ENCODE results near the gene TAS2R31. TPM values are rescaled to one million over a fixed set of nuclear protein-coding genes. Genes with fewer than 3 reads are reported as not detected.

Gene TAS2R31, protein sequence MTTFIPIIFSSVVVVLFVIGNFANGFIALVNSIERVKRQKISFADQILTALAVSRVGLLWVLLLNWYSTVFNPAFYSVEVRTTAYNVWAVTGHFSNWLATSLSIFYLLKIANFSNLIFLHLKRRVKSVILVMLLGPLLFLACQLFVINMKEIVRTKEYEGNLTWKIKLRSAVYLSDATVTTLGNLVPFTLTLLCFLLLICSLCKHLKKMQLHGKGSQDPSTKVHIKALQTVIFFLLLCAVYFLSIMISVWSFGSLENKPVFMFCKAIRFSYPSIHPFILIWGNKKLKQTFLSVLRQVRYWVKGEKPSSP
- total RNA-seq: 6.4 and 10.9 TPM in 2 replicates

DNA sequence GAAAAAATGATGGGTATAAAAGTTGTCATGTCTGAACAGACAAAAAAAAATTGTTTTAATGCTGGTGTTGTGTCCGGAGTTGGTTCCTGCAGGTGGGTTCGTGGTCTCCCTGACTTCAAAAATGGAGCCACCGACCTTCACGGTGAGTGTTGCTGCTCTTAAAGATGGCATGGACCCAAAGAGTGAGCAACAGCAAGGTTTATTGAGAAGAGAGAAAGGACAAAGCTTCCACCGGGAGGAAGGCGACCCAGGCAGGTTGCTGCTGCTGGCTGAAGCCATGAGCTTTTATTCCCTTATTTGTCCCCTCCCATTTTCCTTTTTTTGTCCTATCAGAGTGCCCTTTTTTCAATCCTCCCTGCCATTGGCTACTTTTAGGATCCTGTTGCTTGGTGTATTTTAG lies at the start of gene TAS2R31:
Gene TAS2R31, minus strand, starts transcription at position 101 of the 400 bp plus-strand sequence. Its CDS starts 72 bp downstream, at position 29.

DNA sequence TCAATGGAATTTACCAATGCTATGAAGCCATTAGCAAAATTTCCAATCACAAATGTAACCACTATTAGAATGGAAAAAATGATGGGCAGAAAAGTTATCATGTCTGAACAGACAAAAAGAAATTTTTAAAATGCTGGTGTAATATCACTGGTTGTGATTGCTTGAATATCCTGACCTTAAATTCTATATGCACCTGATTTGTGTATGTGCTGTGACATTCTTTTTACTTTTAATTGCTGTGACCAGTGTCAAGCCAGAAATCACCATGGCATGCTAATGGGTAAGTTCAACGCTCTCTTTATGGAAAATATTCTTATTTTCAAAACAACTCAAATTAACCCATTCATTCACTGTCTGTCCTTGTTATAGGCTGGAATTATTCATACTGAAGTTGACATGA lies 31.0 kb upstream of the TAS2R31 start, which contains the start of gene TAS2R46:
Gene TAS2R46, minus strand, starts transcription at position 101 of the 400 bp plus-strand sequence. Its CDS starts 0 bp downstream, at position 101.

DNA sequence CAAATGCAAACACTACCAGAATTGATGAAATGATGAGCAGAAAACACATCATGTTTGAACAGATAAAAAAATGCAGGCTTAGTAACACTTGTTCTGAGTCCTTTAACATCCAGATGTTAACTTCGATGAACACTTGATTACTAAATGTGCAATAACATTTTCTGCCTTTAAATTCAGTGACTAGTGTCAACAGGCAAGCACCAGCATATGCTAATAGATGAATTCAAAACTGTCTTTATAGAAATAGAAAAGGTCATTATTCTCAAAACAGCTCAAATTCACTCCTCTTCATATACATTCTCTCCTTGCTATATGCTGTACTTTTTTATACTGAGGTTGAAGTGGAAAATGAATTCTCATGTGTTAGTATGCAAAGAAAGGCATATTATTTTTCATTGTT lies 8.7 kb downstream of the TAS2R31 start, which contains the start of gene TAS2R19:
Gene TAS2R19, minus strand, starts transcription at position 101 of the 400 bp plus-strand sequence. Its CDS starts 49 bp downstream, at position 52.

DNA sequence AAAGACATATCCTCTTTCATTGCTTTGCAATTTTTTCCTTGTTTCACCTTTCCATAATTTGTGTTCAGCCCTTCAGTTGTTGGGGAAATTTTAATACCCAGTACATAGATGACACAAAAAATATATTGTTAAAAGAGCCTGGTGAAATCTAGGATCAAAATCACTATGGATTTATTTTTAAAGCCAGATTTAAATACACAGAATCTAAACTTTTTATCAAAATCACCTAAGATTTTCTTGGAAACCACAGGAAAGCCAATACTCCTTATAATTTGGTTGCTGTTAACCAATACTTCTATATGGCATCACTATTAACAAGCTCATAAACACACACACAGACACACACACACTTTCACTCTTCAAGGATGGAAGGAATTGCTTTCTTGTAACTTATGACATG lies 33.0 kb downstream of the TAS2R31 start, which contains the start of gene TAS2R20:
Gene TAS2R20, minus strand, starts transcription at position 101 of the 400 bp plus-strand sequence. CDS start 429 bp downstream, outside the sequence.

DNA sequence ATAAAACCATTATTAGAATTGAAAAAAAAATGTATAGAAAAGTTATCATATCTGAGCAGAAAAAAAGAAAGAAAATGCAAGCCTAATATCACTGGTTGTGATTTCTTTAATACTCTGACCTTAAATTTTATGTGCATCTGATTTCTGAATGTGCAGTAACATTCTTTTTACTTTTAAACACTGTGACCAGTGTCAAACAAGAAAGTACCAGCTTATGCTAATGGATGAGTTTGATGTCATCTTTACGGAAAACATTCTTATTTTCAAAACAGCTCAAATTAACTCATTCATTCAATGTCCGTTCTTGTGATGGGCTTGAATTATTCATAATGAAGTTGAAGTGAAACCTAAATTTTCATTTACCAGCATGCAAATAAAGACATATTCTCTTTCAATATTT lies 44.4 kb downstream of the TAS2R31 start, which contains the start of gene TAS2R50:
Gene TAS2R50, minus strand, starts transcription at position 101 of the 400 bp plus-strand sequence. Its CDS starts 52 bp downstream, at position 49.

Other genes with a start within 250 kb of the TAS2R31 start
- 0.16 TPM in 1 of 2 replicates, not detected in the other for gene TAS2R7, start 228.8 kb downstream of the TAS2R31 start, total RNA-seq
- 0.12 TPM in 1 of 2 replicates, not detected in the other for gene TAS2R8, start 224.1 kb downstream of the TAS2R31 start, total RNA-seq
- not detected in 2 replicates for gene TAS2R9, start 221.2 kb downstream of the TAS2R31 start, total RNA-seq
- 1.2 and 1.8 TPM in 2 replicates for gene TAS2R10, start 205.0 kb downstream of the TAS2R31 start, total RNA-seq
- gene PRR4, start 181.9 kb downstream of the TAS2R31 start, total RNA-seq: 1.7 and 10.5 TPM in 2 replicates
- gene PRH1, start 147.2 kb downstream of the TAS2R31 start, total RNA-seq: 19.8 and 37.5 TPM in 2 replicates
- 1.8 and 3.4 TPM in 2 replicates for gene TAS2R13, start 121.8 kb downstream of the TAS2R31 start, total RNA-seq
- gene PRH2, start 102.2 kb downstream of the TAS2R31 start, total RNA-seq: not detected in 2 replicates
- 2.9 and 7.0 TPM in 2 replicates for gene TAS2R14, start 92.1 kb downstream of the TAS2R31 start, total RNA-seq
- gene TAS2R50, start 44.5 kb downstream of the TAS2R31 start, total RNA-seq: 4.7 and 7.0 TPM in 2 replicates
- gene TAS2R20, start 33.1 kb downstream of the TAS2R31 start, total RNA-seq: 3.3 and 7.5 TPM in 2 replicates
- 4.9 and 9.6 TPM in 2 replicates for gene TAS2R19, start 8.8 kb downstream of the TAS2R31 start, total RNA-seq
- gene TAS2R46, start 30.9 kb upstream of the TAS2R31 start, total RNA-seq: 2.2 and 6.8 TPM in 2 replicates
- 3.4 and 4.3 TPM in 2 replicates for gene TAS2R43, start 60.9 kb upstream of the TAS2R31 start, total RNA-seq
- 3.6 and 8.8 TPM in 2 replicates for gene TAS2R30, start 103.2 kb upstream of the TAS2R31 start, total RNA-seq
- 5.5 and 5.8 TPM in 2 replicates for gene SMIM10L1, start 139.8 kb upstream of the TAS2R31 start, total RNA-seq
- gene TAS2R42, start 155.5 kb upstream of the TAS2R31 start, total RNA-seq: not detected in 2 replicates
- gene PRB3, start 238.3 kb upstream of the TAS2R31 start, total RNA-seq: not detected in 2 replicates